ENCODE data around the gene COMTD1. TPM values are rescaled to one million over a fixed set of nuclear protein-coding genes. Genes with fewer than 3 reads are reported as not detected.

Gene COMTD1
- total RNA-seq, 3 donors from 2014 or later, result 21.0 to 28.5 (median 21.7) TPM

DNA sequence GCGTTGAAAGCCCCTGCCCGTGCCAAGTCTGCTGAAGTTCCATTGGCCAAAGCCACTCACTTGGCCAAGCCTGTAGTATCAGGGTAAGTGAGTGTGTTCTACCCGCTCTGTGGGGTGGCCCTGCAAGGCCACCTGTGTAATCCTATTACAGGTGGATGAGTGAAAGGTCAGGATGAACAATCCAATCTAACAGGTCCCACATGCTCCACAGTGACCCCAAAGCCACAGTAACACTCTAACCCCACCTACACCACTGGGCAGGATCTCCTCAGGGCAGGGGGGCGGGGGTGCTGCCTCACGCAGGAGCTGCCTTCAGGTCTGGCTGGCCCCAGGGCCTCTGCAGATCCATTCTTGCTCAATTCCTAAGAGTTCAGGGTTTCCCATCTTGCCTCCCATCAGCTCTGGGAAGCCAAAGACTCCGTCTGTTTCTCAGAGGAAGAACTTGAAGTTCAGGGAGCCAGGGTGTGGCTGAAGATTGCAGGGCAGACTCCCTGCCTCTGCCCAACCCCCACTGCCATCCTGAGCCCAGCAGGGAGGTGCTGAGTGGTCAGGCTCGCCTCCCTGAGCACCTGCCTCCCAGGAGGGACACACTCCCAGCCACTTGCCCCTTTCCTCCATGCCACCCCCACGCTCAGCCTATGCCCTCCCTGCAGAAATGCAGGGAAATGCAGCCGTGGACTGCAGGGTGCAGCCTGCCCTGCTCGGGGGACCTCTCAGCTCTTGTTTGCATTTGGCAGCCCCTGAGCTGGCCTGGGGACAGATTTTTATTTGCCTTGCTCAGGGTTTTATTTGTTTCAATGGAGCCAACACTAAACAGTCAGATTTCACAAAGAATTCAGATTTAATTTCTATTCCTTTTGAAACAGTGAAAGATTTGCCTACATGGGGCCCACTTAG lies 9.8 kb upstream of the COMTD1 start:
- no peak overlapping the region for H3K4me3 ChIP-seq
- DNase-seq (ENCODE audit: low spot score in 2 of 2), result no peak
- H3K27me3 ChIP-seq, result no peaks in the 10 kb centered on the region
- peak overlapping the region in 1 of 2 donors; percentile 82 for H3K27ac ChIP-seq
- H3K4me1 ChIP-seq, result no peaks in the 10 kb centered on the region
- no peaks in the 10 kb centered on the region for H3K9me3 ChIP-seq
- TF ChIP-seq, protein P1, sequence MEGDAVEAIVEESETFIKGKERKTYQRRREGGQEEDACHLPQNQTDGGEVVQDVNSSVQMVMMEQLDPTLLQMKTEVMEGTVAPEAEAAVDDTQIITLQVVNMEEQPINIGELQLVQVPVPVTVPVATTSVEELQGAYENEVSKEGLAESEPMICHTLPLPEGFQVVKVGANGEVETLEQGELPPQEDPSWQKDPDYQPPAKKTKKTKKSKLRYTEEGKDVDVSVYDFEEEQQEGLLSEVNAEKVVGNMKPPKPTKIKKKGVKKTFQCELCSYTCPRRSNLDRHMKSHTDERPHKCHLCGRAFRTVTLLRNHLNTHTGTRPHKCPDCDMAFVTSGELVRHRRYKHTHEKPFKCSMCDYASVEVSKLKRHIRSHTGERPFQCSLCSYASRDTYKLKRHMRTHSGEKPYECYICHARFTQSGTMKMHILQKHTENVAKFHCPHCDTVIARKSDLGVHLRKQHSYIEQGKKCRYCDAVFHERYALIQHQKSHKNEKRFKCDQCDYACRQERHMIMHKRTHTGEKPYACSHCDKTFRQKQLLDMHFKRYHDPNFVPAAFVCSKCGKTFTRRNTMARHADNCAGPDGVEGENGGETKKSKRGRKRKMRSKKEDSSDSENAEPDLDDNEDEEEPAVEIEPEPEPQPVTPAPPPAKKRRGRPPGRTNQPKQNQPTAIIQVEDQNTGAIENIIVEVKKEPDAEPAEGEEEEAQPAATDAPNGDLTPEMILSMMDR (IDR thresholded peaks at IDR 0.05), result no peak
- TF ChIP-seq POLR2A (IDR thresholded peaks at IDR 0.05) (no peak), POLR2AphosphoS5 (IDR thresholded peaks at IDR 0.05) (no peak)
- no peaks in the 10 kb centered on the region for H3K36me3 ChIP-seq
- intact Hi-C loops (cut with DNase I; ENCODE audit: low total_unique reads), result no loop called here

DNA sequence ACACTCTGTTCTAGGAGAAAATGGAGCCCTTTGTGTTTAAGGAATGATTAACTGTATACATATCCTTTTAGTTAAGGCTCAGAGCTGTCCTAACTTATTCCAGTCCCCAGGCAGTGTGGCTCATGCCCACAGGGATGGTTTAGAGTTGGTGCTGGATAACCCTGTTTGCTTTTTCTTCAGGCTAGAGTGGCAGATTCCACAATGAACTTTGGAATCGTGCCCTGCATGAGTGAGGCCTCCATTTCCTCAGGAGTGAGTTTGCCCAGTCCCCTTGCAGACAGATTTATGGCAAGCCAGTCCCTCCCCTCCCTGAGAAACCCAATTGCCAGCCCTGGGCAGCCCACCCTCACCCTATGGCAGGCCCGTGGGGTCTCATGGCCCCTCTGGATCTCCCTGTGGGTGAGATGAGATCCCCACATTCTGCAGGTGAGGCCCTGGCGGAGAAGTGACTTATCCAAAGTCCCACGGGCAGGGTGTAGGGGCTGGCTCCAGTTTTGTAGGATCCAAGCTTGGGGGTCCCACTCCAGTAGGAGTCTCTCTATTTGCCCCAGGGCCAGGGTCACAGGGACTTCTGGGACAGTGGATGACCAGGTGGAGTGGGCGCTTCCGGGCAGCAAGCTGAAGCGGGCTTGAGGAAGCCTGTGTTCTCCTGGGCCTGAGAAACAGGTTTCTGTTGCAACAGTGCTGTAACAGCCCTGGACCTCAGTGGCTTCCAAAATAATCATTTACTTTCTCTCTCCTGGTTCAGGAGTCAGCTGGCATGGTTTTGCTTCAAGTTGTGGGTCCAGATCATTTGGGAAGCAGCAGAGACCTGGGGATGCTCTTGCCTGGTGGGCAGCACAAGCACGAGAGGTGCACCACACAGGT lies 9.0 kb upstream of the COMTD1 start:
- Histone ChIP-seq H3K9me3 (no peaks in the 10 kb centered on the region), H3K27ac (peak overlapping the region in 1 of 2 donors; percentile 82)
- DNase-seq (ENCODE audit: low spot score in 2 of 2), result no peak

GRCh38 chr10:75243426-75243825 lies 7.7 kb upstream of the COMTD1 start:
- intact Hi-C loops (cut with DNase I; ENCODE audit: low total_unique reads), result no loop called here
- no peak overlapping the region for H3K27ac ChIP-seq
- TF ChIP-seq POLR2A (IDR thresholded peaks at IDR 0.05), result no peak
- TF ChIP-seq POLR2AphosphoS5 (IDR thresholded peaks at IDR 0.05), result no peak
- TF ChIP-seq, protein P1 (IDR thresholded peaks at IDR 0.05), result no peak

More for the DNA sequence above, 9.0 kb upstream of the COMTD1 start:
- H3K27me3 ChIP-seq, result no peaks in the 10 kb centered on the region
- H3K36me3 ChIP-seq, result no peaks in the 10 kb centered on the region
- H3K4me3 ChIP-seq, result no peak overlapping the region
- TF ChIP-seq, protein P1 (IDR thresholded peaks at IDR 0.05), result no peak
- TF ChIP-seq POLR2AphosphoS5 (IDR thresholded peaks at IDR 0.05) (no peak), POLR2A (IDR thresholded peaks at IDR 0.05) (no peak)
- intact Hi-C loops (cut with DNase I; ENCODE audit: low total_unique reads), result no loop called here
- no peaks in the 10 kb centered on the region for H3K4me1 ChIP-seq

GRCh38 chr10:75240329-75241076 lies 4.7 kb upstream of the COMTD1 start:
- intact Hi-C loops (cut with DNase I; ENCODE audit: low total_unique reads), result no loop called here
- Histone ChIP-seq H3K36me3 (no peaks in the 10 kb centered on the region), H3K27ac (no peak overlapping the region), H3K27me3 (no peaks in the 10 kb centered on the region), H3K4me1 (no peaks in the 10 kb centered on the region), H3K9me3 (no peaks in the 10 kb centered on the region), H3K4me3 (no peak overlapping the region)
- TF ChIP-seq, protein P1 (IDR thresholded peaks at IDR 0.05), result no peak
- TF ChIP-seq POLR2AphosphoS5 (IDR thresholded peaks at IDR 0.05) (no peak), POLR2A (IDR thresholded peaks at IDR 0.05) (no peak)
- no peak for DNase-seq (ENCODE audit: low spot score in 2 of 2)

More at GRCh38 chr10:75243426-75243825, 7.7 kb upstream of the COMTD1 start:
- H3K9me3 ChIP-seq, result no peaks in the 10 kb centered on the region
- H3K27me3 ChIP-seq, result no peaks in the 10 kb centered on the region
- H3K36me3 ChIP-seq, result no peaks in the 10 kb centered on the region
- H3K4me1 ChIP-seq, result no peaks in the 10 kb centered on the region
- no peak for DNase-seq (ENCODE audit: low spot score in 2 of 2)
- H3K4me3 ChIP-seq, result no peak overlapping the region
